HEK293T (cell line): ENCODE results near the gene SIRPG.

Source experiments
- FOXK2 ChIP-seq: fragments of 450-650 bp; IDR thresholded peaks from 2 replicates; pipeline ENCODE4 v1.6.1; 2016; ENCODE audit warnings: mild to moderate bottlenecking
- SP1 ChIP-seq: fragments of 450-650 bp; IDR thresholded peaks from 2 replicates; pipeline ENCODE4 v1.6.1; 2017
- SUZ12 ChIP-seq: fragments of 450-650 bp; IDR thresholded peaks from 2 replicates; pipeline ENCODE4 v1.6.1; 2016; ENCODE audit warnings: mild to moderate bottlenecking
- TARDBP ChIP-seq: fragments of 450-650 bp; IDR thresholded peaks from 2 replicates; pipeline ENCODE4 v1.6.1; 2016

DNA sequence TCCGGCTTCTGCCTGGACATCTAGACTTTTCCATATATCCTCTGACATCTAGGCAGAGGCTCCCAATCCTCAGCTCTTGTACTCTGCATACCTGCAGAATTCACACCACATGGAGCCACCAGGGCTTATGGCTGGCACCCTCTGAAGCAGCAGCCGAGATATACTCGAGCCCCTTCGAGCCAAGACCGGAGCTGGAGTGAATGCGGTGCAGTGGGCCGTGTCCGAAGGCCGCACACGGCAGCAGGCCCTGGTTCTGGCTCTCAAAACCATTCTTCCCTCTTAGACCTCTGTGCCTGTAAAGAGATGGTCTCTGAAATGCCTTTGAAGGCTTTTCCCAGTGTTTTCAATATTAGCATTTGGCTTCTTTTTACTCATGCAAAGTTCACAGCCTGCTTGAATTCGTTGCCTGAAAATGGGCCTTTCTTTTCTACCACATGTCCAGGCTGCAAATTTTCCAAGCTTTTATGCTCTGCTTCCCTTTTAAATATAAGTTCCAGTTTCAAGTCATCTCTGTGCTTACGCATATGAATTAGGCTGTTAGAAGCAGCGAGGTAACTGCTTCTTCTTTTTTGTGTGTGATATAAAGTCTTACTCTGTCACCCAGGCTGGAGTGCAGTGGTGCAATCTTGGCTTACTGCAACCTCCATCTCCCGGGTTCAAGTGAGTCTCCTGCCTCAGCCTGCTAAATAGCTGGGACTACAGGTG lies 33.9 kb downstream of the SIRPG start:
- TF ChIP-seq SP1 (no peak), SUZ12 (no peak), TARDBP (no peak), FOXK2 (no peak)
